Bronchial epithelial cell (primary cell): ENCODE data around the gene KDM4B. TPM values are rescaled to one million over a fixed set of nuclear protein-coding genes. Genes with fewer than 3 reads are reported as not detected.
"Not testable (repeated sequence)": the region's sequence is repeated elsewhere in the genome, so short reads cannot be mapped to it uniquely, and the experiment has no call there.

Source experiments
- DNase-seq: peaks from one replicate; pipeline ENCODE4 v3.0.0-alpha.2; 2010; ENCODE audit warnings: low read depth
- FAIRE-seq: peaks from 2 replicates; lab custom pipeline; 2011; peaks lifted over from hg19 to GRCh38; lab: Jason Lieb, UNC
- H3K27me3 ChIP-seq: 2 replicates; pipeline ENCODE4 v1.5.1; 2011; ENCODE audit warnings: low read length; ENCODE audit not compliant: control insufficient read depth, insufficient read depth
- H3K36me3 ChIP-seq: 2 replicates; pipeline ENCODE4 v1.5.1; 2011; ENCODE audit warnings: low read length; ENCODE audit not compliant: control insufficient read depth, insufficient read depth
- H3K4me3 ChIP-seq: 2 replicates; pipeline ENCODE4 v1.5.1; 2011; ENCODE audit warnings: mild to moderate bottlenecking, low read depth, low read length, control low read depth
- total RNA-seq: library from RNA; depleted of rRNA; stranded (reverse); fragments of >200 nt; gene quantifications from 2 replicates; pipeline ENCODE4 v1.2.1, GENCODE V29; 2014
- TF ChIP-seq, protein P1 (sequence below): IDR thresholded peaks from 2 replicates; pipeline ENCODE4 v1.5.1; 2011; ENCODE audit warnings: mild to moderate bottlenecking, moderate library complexity, low read length, control low read depth, inconsistent platforms; ENCODE audit not compliant: insufficient read depth, severe bottlenecking

The KDM4B gene
- total RNA-seq, 1 donor from 2014 or later = 12.6 TPM

DNA sequence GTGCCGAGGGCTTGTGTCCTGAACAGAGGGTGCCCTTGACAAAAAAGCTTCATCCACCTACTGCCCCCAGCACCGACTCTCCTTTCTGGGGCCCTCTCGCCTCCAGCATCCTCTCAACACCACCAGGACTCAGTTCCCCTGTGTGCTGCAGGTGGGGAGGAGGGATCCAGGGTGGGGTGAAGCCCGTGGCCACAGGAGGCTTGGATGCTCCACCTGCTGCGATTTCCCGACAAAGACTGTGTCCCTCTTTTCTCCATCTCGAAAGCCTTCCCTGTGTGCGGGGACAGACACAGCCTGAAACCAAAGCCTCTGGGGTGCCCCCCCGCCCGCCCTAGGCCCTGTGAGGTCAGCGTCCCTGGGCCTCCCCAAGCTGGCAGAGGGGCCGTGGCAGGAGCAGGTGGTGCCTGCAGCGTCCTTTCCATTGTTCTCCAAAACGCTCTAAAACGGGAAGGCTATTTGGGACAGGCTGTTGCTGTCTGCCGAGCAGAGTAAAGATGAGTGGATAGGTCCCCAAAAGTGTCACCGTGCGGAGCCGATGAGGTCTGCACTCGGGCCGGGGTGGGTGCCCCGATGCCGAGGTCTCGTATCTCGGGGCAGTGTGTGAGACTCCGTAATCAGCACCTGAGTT lies 186.0 kb downstream of the KDM4B start:
- Histone ChIP-seq H3K36me3 (peaks cover 7% of the 10 kb centered on the region), H3K27me3 (no peaks in the 10 kb centered on the region), H3K4me3 (no peak overlapping the region)
- FAIRE-seq (no peak), DNase-seq (no peak)
- TF ChIP-seq, protein P1, sequence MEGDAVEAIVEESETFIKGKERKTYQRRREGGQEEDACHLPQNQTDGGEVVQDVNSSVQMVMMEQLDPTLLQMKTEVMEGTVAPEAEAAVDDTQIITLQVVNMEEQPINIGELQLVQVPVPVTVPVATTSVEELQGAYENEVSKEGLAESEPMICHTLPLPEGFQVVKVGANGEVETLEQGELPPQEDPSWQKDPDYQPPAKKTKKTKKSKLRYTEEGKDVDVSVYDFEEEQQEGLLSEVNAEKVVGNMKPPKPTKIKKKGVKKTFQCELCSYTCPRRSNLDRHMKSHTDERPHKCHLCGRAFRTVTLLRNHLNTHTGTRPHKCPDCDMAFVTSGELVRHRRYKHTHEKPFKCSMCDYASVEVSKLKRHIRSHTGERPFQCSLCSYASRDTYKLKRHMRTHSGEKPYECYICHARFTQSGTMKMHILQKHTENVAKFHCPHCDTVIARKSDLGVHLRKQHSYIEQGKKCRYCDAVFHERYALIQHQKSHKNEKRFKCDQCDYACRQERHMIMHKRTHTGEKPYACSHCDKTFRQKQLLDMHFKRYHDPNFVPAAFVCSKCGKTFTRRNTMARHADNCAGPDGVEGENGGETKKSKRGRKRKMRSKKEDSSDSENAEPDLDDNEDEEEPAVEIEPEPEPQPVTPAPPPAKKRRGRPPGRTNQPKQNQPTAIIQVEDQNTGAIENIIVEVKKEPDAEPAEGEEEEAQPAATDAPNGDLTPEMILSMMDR = no peak

DNA sequence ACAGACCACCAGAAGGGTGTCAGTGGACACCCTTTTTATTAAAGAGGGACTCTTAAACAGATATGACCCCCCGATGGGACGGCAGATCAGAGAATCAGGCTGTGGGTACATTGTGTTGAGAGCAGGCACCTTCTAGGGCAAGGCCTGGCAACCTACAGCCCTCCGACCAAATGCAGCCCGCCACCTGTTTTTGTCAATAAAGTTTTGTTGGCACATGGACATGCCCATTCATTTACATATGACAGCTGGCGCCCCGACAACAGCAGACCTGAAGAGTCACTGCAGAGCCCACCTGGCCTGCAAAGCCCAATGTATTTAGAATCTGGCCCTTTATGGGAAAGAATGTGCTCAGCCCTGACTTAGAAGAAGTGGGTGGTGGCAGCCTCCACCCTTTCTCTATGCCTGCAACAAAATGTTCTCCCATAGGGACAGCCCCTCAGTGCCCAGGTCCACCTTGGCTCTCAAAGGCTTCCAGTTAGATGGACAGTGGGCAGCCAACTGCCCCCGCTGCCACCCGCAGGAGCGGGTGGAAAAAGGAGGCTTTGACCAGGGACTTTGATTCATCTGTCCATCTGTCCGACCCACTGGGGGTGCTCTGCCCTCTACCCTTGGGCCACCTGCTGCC lies 186.8 kb downstream of the KDM4B start:
- DNase-seq (no peak), FAIRE-seq (no peak)
- Histone ChIP-seq H3K4me3 (no peak overlapping the region), H3K36me3 (peaks cover 7% of the 10 kb centered on the region), H3K27me3 (no peaks in the 10 kb centered on the region)
- TF ChIP-seq, protein P1 = no peak

DNA sequence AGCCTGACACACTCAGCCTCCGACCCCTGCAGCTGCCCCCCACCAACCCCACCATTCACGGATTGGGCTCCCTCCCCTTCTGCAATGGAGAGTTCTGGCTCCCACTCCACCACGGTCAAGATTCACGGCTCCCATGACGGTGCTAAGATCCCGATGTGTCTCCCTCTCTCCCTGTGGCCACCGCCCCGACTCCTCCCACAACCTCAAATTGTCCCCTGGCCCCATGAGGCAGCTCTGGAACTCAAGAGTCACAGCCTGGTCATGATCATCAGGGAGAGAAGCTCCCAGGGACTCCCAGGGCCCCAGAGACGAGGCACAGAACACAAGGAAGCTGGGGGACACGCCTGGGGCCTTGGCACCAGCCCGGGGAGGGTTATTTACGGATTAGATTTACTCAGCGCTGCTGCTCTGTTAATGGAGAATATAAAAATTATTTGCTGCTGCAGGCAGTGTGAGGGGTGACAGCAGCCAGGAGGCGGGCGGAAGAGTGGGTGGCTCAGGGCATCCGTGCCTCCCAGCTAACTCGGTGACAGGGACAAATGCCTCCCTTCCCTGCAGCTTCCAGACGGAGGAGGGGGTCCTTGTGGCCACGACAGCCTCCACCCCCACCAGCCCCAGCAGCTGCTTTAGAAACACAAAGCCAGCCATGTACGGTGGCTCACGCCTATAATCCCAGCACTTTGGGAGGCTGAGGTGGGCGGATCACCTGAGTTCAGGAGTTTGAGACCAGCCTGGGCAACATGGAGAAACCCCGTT lies 187.5 kb downstream of the KDM4B start:
- no peak for DNase-seq
- no peaks in the 10 kb centered on the region for H3K27me3 ChIP-seq
- TF ChIP-seq, protein P1 = no peak
- H3K4me3 ChIP-seq = no peak overlapping the region
- FAIRE-seq = no peak
- H3K36me3 ChIP-seq = peaks cover 2% of the 10 kb centered on the region

DNA sequence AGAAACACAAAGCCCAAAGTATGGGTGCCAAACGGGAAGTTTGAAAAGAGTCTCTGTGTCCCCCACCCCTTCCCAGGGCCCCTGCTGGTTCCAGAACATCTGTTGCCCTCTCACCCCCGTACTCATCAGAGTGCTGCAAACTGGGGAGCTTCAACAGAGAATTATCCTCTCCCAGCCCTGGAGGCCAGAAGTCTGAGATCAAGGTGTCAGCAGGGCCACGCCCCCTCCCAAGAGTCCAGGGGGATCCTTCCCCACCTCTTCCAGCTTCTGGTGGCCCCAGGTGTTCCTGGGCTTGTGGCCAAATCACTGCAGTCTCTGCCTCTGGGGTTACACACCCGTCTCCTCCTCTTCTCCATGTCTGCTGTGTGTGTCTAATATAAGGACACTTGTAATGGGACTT lies 188.3 kb downstream of the KDM4B start:
- peaks cover under 1% of the 10 kb centered on the region for H3K36me3 ChIP-seq
- no peak for FAIRE-seq
- TF ChIP-seq, protein P1 = no peak
- DNase-seq = no peak
- no peak overlapping the region for H3K4me3 ChIP-seq
- no peaks in the 10 kb centered on the region for H3K27me3 ChIP-seq

DNA sequence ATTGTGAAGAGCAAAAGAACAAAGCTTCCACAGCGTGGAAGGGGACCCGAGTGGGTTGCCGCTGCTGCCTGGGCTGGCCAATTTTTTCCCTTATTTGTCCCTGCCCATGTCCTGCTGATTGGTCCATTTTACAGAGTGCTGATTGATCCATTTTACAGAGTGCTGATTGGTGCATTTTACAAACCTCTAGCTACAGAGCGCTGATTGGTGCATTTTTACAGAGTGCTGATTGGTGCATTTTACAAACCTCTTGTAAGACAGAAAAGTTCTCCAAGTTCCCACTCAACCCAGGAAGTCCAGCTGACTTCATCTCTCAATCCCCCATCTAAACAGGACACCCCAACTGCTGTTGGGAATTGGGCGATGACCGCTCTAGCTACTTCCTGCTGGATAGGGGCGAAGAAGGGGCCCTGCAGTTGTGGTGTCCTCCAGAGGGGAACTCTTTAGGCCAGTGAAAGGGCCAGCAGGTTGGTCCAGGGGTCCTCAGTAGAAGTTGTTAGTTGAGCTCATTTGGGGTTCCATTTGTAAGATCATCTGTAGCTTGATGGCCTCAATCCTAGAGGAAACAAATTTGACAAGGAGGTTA lies 189.7 kb downstream of the KDM4B start:
- H3K27me3 ChIP-seq, FAIRE-seq, H3K4me3 ChIP-seq: not testable (repeated sequence)

DNA sequence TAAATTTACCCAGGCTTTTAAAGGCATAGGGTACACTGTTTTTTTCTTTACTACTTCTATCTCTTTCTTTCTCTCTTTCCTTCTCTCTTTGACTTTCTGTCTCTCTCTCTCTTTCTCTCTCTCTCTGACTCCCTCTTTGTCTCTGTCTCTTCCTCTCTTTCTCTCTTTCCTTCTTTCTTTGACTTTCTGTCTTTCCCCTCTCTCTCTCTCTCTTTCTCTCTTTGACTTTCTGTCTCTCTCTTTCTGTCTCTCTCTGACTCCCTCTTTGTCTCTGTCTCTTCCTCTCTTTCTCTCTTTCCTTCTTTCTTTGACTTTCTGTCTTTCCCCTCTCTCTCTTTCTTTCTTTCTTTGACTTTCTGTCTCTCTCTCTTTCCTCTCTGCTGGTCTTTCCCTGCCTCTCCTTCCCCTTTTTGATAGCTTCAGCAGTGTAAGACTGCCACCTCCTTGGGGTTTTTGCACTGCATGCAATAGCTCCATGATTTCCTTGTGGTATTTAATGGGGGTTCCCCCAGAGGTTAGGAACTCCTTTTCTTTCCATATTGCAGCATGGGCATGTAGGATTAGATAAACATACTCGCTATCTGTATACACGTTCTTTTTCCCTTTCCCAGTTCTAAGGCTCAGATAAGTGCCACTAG lies 191.4 kb downstream of the KDM4B start:
- H3K27me3 ChIP-seq, DNase-seq, FAIRE-seq, H3K4me3 ChIP-seq, H3K36me3 ChIP-seq: not testable (repeated sequence)

More for the DNA sequence above, 189.7 kb downstream of the KDM4B start:
- not testable (repeated sequence) for DNase-seq, H3K36me3 ChIP-seq

DNA sequence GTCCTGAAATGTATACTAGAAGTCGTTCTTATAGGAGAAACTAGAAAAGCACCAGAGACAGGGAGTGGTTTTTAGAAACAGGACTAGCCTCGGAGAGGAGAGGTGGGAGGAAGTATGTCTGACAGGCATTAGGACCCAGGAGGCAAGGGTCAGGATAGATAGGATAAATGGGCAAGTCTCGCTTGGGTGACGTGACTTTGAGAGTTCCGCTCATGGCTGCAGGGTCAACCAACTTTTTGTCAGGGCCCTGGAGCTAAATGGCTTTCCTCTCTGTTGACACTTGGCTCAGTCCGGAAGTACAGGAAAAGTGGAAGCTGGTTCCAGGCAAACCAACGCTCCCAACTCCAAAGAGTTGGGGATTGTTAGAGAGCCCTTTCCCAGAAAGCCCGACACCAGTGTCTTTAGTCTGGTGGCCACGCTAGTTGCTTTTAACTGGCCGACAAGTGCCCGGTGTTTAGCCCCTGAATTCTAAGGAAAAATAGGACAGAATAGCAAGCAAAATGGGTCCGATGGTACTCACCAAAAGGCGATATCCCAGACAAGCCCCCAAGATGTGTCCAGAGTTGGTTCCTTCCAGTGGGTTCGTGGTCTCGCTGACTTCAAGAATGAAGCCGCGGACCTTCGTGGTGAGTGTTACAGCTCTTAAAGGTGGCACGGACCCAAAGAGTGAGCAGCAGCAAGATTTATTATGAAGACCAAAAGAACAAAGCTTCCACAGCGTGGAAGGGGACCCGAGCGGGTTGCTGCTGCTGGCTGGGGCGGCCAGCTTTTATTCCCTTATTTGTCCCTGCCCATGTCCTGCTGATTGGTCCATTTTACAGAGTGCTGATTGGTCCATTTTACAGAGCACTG lies 196.2 kb downstream of the KDM4B start:
- H3K36me3 ChIP-seq, H3K27me3 ChIP-seq, H3K4me3 ChIP-seq, DNase-seq: not testable (repeated sequence)
- FAIRE-seq = peak; percentile 18
